GM12878 (cell line): ENCODE data around the gene ACAP1.

ENCODE experiments used
- CTCF ChIP-seq, 3 experiments: IDR thresholded peaks in 2 of 3; conservative IDR thresholded peaks in 1 of 3; 2 replicates each; pipeline ENCODE4 v1.5.1; 2011; ENCODE audit warnings: low read depth in 3 of 3, low read length in 3 of 3, mild to moderate bottlenecking in 3 of 3, control low read depth in 2 of 3, moderate library complexity in 2 of 3, inconsistent platforms in 1 of 3, mixed read lengths in 1 of 3; ENCODE audit not compliant: control insufficient read depth in 2 of 3, insufficient read depth in 1 of 3; ENCODE audit errors: extremely low read depth in 1 of 3
- EGR1 ChIP-seq, 2 experiments: IDR thresholded peaks; 1 replicate in 1 of 2; 2 replicates in 1 of 2; pipeline ENCODE4 v1.6.1; 2011 to 2012; ENCODE audit warnings: low read depth in 2 of 2, low read length in 2 of 2, borderline replicate concordance in 1 of 2, mild to moderate bottlenecking in 1 of 2, moderate library complexity in 1 of 2
- EZH2 ChIP-seq: IDR thresholded peaks from 2 replicates; pipeline ENCODE4 v1.6.1; 2012; ENCODE audit warnings: low read depth, mild to moderate bottlenecking, control low read depth, inconsistent platforms, low read length, borderline replicate concordance; ENCODE audit not compliant: control insufficient read depth
- FOS ChIP-seq: IDR thresholded peaks from 3 replicates; pipeline ENCODE4 v1.6.1; 2011; ENCODE audit warnings: borderline replicate concordance; ENCODE audit not compliant: insufficient read length; ENCODE audit errors: extremely low read depth
- FOXM1 ChIP-seq: IDR thresholded peaks from 2 replicates; pipeline ENCODE4 v1.6.1; 2012; ENCODE audit warnings: low read depth, mild to moderate bottlenecking, inconsistent platforms, low read length, moderate library complexity
- JUNB ChIP-seq: IDR thresholded peaks from 2 replicates; pipeline ENCODE4 v1.6.1; 2016; ENCODE audit warnings: antibody characterized with exemption, mild to moderate bottlenecking
- NR2F1 ChIP-seq: fragments of 450-650 bp; conservative IDR thresholded peaks from 2 replicates; pipeline ENCODE4 v1.6.1; 2017; ENCODE audit warnings: mild to moderate bottlenecking
- POLR2A ChIP-seq: IDR thresholded peaks from 2 replicates; pipeline ENCODE4 v1.6.1; 2011; ENCODE audit warnings: low read depth, mild to moderate bottlenecking, low read length
- TAF1 ChIP-seq: IDR thresholded peaks from 2 replicates; pipeline ENCODE4 v1.6.1; 2011; ENCODE audit warnings: mild to moderate bottlenecking, low read depth, low read length, borderline replicate concordance

DNA sequence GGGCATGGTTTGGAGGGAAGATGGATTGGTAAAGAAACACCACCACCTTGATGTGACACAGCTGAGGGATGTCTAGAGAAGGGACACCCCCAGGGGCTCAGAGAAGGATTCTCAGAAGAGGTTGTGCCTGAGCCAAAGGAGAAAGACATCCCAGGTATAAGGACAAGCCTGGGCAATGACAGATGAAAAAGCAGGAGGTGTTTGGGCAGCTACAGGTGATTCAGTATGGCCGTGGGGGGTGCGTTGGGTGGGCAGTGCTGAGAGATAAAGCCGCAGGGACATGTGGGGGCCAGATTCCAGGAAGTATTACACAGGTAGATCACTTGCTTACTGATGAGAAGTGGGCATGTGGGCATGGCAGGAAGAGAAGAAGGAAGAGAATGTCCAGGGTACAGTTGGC is 25.6 kb downstream of the ACAP1 start:
- TF ChIP-seq EZH2 (no peak), FOXM1 (no peak), JUNB (no peak), CTCF (IDR thresholded peaks at IDR 0.05 in 2 of 3, conservative IDR thresholded peaks at IDR 0.05 in 1 of 3; ENCODE audit: control insufficient read depth in 2 of 3, extremely low read depth in 1 of 3, insufficient read depth in 1 of 3, low read depth in 3 of 3, low read length in 3 of 3) (no peak), NR2F1 (no peak), EGR1 (IDR thresholded peaks at IDR 0.05; ENCODE audit: borderline replicate concordance in 1 of 2, low read depth in 2 of 2, low read length in 2 of 2) (no peak), TAF1 (no peak), POLR2A (no peak), FOS (no peak)
